Left lung (tissue), 14 donors: ENCODE data around the gene TRNP1. TPM values are rescaled to one million over a fixed set of nuclear protein-coding genes. Genes with fewer than 3 reads are reported as not detected.
"Not testable (repeated sequence)": the region's sequence is repeated elsewhere in the genome, so short reads cannot be mapped to it uniquely, and the experiment has no call there.

ENCODE experiments used
- ATAC-seq: fragments of 200-7000 bp; cut with Tn5 transposase; one replicate; pipeline ENCODE4 v1.9.1; 2020; ENCODE audit warnings: moderate library complexity
- DNase-seq, 4 donors: peaks; one replicate each; pipeline ENCODE4 v3.0.0-alpha.2; 2013 to 2020
- H3K27ac ChIP-seq, 2 donors: fragments of 200-600 bp; sonication (generic) in 1 of 2; one replicate each; pipeline versions ENCODE4 v1.5.0 to v1.8.0; 2020 to 2021
- H3K27me3 ChIP-seq, 2 donors: fragments of 200-600 bp; sonication (generic) in 1 of 2; one replicate each; pipeline versions ENCODE4 v1.5.0 to v1.8.0; 2020 to 2021
- H3K36me3 ChIP-seq, 2 donors: fragments of 200-600 bp; sonication (generic) in 1 of 2; one replicate each; pipeline versions ENCODE4 v1.5.0 to v1.8.0; 2020 to 2021
- H3K4me1 ChIP-seq, 2 donors: fragments of 200-600 bp; one replicate each; pipeline ENCODE4 v1.8.0; 2021
- H3K4me3 ChIP-seq, 2 donors: fragments of 200-600 bp; sonication (generic) in 1 of 2; one replicate each; pipeline versions ENCODE4 v1.5.0 to v1.8.0; 2020 to 2021; ENCODE audit warnings: mild to moderate bottlenecking in 1 of 2
- H3K9me3 ChIP-seq, 2 donors: fragments of 200-600 bp; sonication (generic) in 1 of 2; one replicate each; pipeline versions ENCODE4 v1.5.0 to v1.8.0; 2020 to 2021
- intact Hi-C, 2 donors: fragments of 100-400 bp; cut with DNase I; formaldehyde crosslinking; loops; one replicate each; pipeline versions ENCODE4 v1.11.2 to v1.14.2; 2022
- long read RNA-seq, 12 donors: library from polyadenylated mRNA in 2 of 12; unstranded in 2 of 12; transcript quantifications; one replicate each; pipeline ENCODE4 v2.0.0 and lab custom pipeline, GENCODE V29; 2019 to 2026
- polyA plus RNA-seq, 6 donors: library from polyadenylated mRNA; unstranded; fragments of 120-200 nt; gene quantifications; one replicate each; pipeline ENCODE4 v1.2.1, GENCODE V29; 2013; ENCODE audit not compliant: insufficient read length in 6 of 6
- total RNA-seq, 2 donors: library from RNA; stranded (reverse); fragmentation: NEBNext Ultra II Directional; extraction: Animal tissue kit (Norgen Biotek cat#: 25700); gene quantifications; one replicate each; pipeline ENCODE4 v1.2.1, GENCODE V29; 2021
- TF ChIP-seq, protein P1 (sequence below), 2 donors: fragments of 200-600 bp; sonication (generic) in 1 of 2; IDR thresholded peaks; one replicate each; pipeline versions ENCODE4 v1.5.0 to v1.8.0; 2021; ENCODE audit warnings: antibody characterized with exemption in 2 of 2
- donor health status: DM: no; HTN: yes; CAD: no.
- donor health status: DM: no; HTN: no; CAD: no.

The TRNP1 gene, protein sequence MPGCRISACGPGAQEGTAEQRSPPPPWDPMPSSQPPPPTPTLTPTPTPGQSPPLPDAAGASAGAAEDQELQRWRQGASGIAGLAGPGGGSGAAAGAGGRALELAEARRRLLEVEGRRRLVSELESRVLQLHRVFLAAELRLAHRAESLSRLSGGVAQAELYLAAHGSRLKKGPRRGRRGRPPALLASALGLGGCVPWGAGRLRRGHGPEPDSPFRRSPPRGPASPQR
- total RNA-seq (10 to 100 TPM; 23.4 to 27.7 TPM), polyA plus RNA-seq (1 to 10 TPM; 1.6 to 3.5 (median 2.8) TPM)
- long read RNA-seq, donor 1, partial matches to known transcripts = 0 of 6 reads
- long read RNA-seq, donor 1, other reads (novel, unspliced or antisense) = 0 of 6 reads
- long read RNA-seq, donor 2, partial matches to known transcripts = 0 of 1 reads
- long read RNA-seq, donor 2, other reads (novel, unspliced or antisense) = 0 of 1 reads
- long read RNA-seq, donor 3, partial matches to known transcripts = 0 of 2 reads
- long read RNA-seq, donor 3, other reads (novel, unspliced or antisense) = 0 of 2 reads
- long read RNA-seq, donor 4, partial matches to known transcripts = 0 of 3 reads
- long read RNA-seq, donor 4, other reads (novel, unspliced or antisense) = 3 of 3 reads
- long read RNA-seq, donor 5, partial matches to known transcripts = 0 of 3 reads
- long read RNA-seq, donor 5, other reads (novel, unspliced or antisense) = 0 of 3 reads
- long read RNA-seq, donor 6, partial matches to known transcripts = 0 of 2 reads
- long read RNA-seq, donor 6, other reads (novel, unspliced or antisense) = 0 of 2 reads
- long read RNA-seq, donor 7, partial matches to known transcripts = 0 of 3 reads
- long read RNA-seq, donor 7, other reads (novel, unspliced or antisense) = 0 of 3 reads
- long read RNA-seq, donor 8, partial matches to known transcripts = 0 of 4 reads
- long read RNA-seq, donor 8, other reads (novel, unspliced or antisense) = 0 of 4 reads
- long read RNA-seq, donor 9 = 0 reads
- long read RNA-seq, donor 10, partial matches to known transcripts = 0 of 1 reads
- long read RNA-seq, donor 10, other reads (novel, unspliced or antisense) = 1 of 1 reads
- long read RNA-seq, donor 11, transcript TRNP1-201 (2 exons, 1,958 nt) = major isoform, 41 of 73 reads
- long read RNA-seq, donor 11, partial matches to known transcripts = 30 of 73 reads
- long read RNA-seq, donor 11, other reads (novel, unspliced or antisense) = 0 of 73 reads
- long read RNA-seq, donor 12, partial matches to known transcripts = 0 of 1 reads
- long read RNA-seq, donor 12, other reads (novel, unspliced or antisense) = 0 of 1 reads

DNA sequence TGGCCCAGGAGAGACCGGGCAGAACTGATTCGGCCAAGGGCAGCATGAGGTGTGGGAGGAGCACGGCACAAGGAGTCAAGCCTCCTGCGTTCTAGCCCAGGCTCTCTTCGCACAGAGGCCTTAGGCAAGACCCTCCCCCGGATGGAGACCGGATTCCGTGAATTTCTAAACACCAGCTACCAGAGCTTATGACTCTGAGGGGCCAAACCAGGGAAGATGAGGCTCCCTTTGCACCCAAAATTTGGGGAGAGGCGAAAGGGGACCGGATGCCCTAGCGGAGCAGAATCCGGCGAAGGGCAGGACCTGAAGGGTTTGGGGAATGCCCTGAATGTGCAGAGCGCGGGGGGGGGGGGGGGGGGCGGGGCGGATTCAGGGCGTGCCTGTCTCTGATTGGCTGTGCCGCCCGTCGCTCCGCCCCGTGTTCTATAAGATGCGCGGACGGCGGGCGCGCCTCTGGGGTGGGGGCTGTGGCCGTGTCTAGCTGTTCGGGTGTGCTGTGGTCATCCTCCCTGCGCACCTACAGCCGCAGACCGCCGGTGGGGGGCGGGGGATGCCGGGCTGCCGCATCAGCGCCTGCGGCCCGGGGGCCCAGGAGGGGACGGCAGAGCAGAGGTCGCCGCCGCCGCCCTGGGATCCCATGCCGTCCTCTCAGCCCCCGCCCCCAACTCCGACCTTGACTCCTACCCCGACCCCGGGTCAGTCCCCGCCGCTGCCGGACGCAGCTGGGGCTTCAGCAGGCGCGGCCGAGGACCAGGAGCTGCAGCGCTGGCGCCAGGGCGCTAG, at the start of gene TRNP1:
Gene TRNP1 (plus strand): TSS at position 456 of the 783 bp plus-strand sequence. CDS start 95 bp downstream, at position 551.
- no peaks in the 10 kb centered on the region for H3K36me3 ChIP-seq
- DNase-seq = peak in 3 of 4 donors; percentile 57 to 92 (median 73)
- peaks cover 6 to 51% of the 10 kb centered on the region in 2 donors for H3K4me1 ChIP-seq
- H3K27me3 ChIP-seq = peaks cover 15 to 78% of the 10 kb centered on the region in 2 donors
- intact Hi-C loops = no loop called here
- H3K27ac ChIP-seq = peak within 1 kb of the TSS in 1 of 2 donors; percentile 48
- TF ChIP-seq, protein P1, sequence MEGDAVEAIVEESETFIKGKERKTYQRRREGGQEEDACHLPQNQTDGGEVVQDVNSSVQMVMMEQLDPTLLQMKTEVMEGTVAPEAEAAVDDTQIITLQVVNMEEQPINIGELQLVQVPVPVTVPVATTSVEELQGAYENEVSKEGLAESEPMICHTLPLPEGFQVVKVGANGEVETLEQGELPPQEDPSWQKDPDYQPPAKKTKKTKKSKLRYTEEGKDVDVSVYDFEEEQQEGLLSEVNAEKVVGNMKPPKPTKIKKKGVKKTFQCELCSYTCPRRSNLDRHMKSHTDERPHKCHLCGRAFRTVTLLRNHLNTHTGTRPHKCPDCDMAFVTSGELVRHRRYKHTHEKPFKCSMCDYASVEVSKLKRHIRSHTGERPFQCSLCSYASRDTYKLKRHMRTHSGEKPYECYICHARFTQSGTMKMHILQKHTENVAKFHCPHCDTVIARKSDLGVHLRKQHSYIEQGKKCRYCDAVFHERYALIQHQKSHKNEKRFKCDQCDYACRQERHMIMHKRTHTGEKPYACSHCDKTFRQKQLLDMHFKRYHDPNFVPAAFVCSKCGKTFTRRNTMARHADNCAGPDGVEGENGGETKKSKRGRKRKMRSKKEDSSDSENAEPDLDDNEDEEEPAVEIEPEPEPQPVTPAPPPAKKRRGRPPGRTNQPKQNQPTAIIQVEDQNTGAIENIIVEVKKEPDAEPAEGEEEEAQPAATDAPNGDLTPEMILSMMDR (IDR thresholded peaks at IDR 0.05) = no peak
- ATAC-seq = peak; percentile 69
- H3K4me3 ChIP-seq = peak within 1 kb of the TSS; percentile 62 to 72
- no peaks in the 10 kb centered on the region for H3K9me3 ChIP-seq

DNA sequence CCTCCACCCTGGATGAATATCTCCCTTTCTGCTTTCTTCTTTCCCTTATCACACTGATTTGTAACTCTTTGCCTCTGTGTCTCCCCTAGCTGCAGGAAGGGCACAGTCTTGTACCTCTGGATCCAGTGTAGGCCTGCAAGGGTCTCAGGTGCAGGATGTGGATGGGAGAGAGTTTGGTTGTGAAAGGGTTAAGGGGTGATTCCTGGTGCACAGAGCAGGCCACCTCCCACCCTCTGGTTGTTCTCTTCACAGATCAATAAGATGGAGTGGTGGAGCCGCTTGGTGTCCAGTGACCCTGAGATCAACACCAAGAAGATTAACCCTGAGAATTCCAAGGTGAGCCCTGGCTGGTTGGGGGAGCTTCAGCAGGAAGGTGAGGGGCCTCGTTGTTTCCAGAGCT, 48.4 kb upstream of the TRNP1 start:
- Histone ChIP-seq H3K4me1 (no peaks in the 10 kb centered on the region), H3K36me3 (peaks cover 0 to 64% of the 10 kb centered on the region in 2 donors), H3K9me3 (no peaks in the 10 kb centered on the region), H3K4me3 (no peak overlapping the region), H3K27me3 (no peaks in the 10 kb centered on the region), H3K27ac (no peak overlapping the region)
- intact Hi-C loops = no loop called here
- ATAC-seq (no peak), DNase-seq (no peak)
- TF ChIP-seq, protein P1 (IDR thresholded peaks at IDR 0.05) = no peak

DNA sequence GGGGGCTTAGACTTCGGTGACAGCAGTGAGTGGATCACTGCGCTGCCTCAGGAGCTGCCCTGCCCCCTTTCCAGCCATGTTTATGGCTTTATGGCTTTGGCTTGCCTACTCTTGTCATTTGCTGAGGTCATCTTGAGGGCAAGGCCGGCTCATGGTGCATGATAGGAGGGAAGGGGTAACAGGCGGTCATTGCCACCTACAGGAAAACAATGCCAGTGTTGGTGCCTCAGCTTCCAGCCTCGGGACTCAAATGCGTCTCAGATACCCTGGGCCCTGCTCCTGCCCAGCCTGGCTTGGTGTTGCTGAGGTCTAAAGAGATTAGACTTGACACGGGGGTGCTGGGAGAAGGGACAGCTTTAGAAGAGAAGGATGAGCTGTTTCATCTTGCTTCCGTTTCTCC, 47.8 kb upstream of the TRNP1 start:
- DNase-seq (no peak), ATAC-seq (no peak)
- no peak overlapping the region for H3K27ac ChIP-seq
- no peak overlapping the region for H3K4me3 ChIP-seq
- H3K27me3 ChIP-seq = no peaks in the 10 kb centered on the region
- TF ChIP-seq, protein P1 (IDR thresholded peaks at IDR 0.05) = no peak
- H3K9me3 ChIP-seq = no peaks in the 10 kb centered on the region
- intact Hi-C loops = no loop called here
- H3K4me1 ChIP-seq = no peaks in the 10 kb centered on the region
- H3K36me3 ChIP-seq = peaks cover 0 to 64% of the 10 kb centered on the region in 2 donors

DNA sequence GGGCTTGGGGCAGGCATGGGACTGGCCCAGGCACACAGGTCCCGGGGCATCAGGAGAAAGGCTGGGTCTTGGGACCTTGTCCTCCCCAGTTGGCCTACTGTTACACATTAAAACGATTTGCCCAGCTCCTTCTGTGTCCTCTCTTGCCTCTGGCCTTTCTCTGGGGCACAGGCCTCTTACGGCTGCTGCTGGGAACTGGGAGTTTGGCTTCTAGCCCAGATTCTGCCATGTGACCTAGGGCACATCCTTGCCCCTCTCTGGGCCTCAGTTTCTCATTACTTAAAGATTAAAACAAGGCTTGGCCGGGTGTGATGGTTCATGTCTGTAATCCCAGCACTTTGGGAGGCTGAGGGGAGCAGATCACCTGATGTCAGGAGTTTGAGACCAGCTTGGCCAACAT, 47.2 kb upstream of the TRNP1 start:
- Histone ChIP-seq H3K36me3 (peaks cover 0 to 64% of the 10 kb centered on the region in 2 donors), H3K4me3 (no peak overlapping the region), H3K4me1 (no peaks in the 10 kb centered on the region), H3K27ac (no peak overlapping the region), H3K27me3 (no peaks in the 10 kb centered on the region), H3K9me3 (no peaks in the 10 kb centered on the region)
- TF ChIP-seq, protein P1 (IDR thresholded peaks at IDR 0.05) = no peak
- DNase-seq (no peak), ATAC-seq (no peak)
- intact Hi-C loops = no loop called here

DNA sequence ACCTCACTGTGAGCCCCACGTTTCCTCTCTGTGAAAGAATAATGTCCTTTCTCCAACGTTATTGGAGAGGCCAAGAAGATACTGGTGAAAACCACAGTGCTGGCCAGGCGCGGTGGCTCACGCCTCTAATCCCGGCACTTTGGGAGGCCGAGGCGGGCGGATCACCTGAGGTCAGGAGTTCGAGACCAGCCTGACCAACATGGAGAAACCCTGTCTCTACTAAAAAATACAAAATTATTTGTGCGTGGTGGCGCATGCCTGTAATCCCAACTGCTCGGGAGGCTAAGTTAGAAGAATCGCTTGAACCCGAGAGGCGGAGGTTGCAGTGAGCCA, 44.8 kb upstream of the TRNP1 start:
- H3K9me3 ChIP-seq, ATAC-seq, H3K4me1 ChIP-seq, intact Hi-C loops, H3K27ac ChIP-seq, H3K4me3 ChIP-seq, H3K27me3 ChIP-seq: not testable (repeated sequence)
- H3K36me3 ChIP-seq = peaks cover 0 to 45% of the 10 kb centered on the region in 2 donors
- peak in 1 of 4 donors; percentile 41 for DNase-seq
